Activated gamma-delta T cell treated with Interleukin-2 at 50 U/mL for 16 hours (primary cell): Measurements from ENCODE around the gene SPTBN4.
A peak's percentile ranks its signal among the peaks of the same experiment; 100 is the strongest.
"Not testable (repeated sequence)": the region's sequence is repeated elsewhere in the genome, so short reads cannot be mapped to it uniquely, and the experiment has no call there.

Experiments
- DNase-seq: peaks from one replicate; pipeline ENCODE4 v3.0.0-alpha.2; 2020

Gene SPTBN4

GRCh38 chr19:40442328-40443130, 24.3 kb upstream of the SPTBN4 start:
- DNase-seq: peak; percentile 11

GRCh38 chr19:40443131-40443999, 23.4 kb upstream of the SPTBN4 start:
- DNase-seq: peak; percentile 100

GRCh38 chr19:40444000-40444824, 22.6 kb upstream of the SPTBN4 start, which contains the start of gene SERTAD3:
TSS of gene SERTAD3 (minus strand) at chr19:40444335. CDS start at chr19:40442080, 2,255 bp downstream.
- peak; percentile 97 for DNase-seq

GRCh38 chr19:40444825-40445312, 21.9 kb upstream of the SPTBN4 start:
- DNase-seq: no peak

GRCh38 chr19:40445780-40446262, 21.0 kb upstream of the SPTBN4 start:
- DNase-seq: no peak

- no peak for DNase-seq
These were observed 20.5 kb upstream of the SPTBN4 start for GRCh38 chr19:40446263-40446784.

- DNase-seq: no peak
These were observed 17.3 kb upstream of the SPTBN4 start for GRCh38 chr19:40449506-40449905.

GRCh38 chr19:40450664-40451063, 16.1 kb upstream of the SPTBN4 start:
- no peak for DNase-seq

- no peak for DNase-seq
These were observed 14.8 kb upstream of the SPTBN4 start for GRCh38 chr19:40452016-40452415.

- DNase-seq: no peak
These were observed 13.6 kb upstream of the SPTBN4 start for GRCh38 chr19:40453151-40453735.

- DNase-seq: not testable (repeated sequence)
These were observed 12.9 kb upstream of the SPTBN4 start for GRCh38 chr19:40453943-40454342.

- no peak for DNase-seq
These were observed 9.8 kb upstream of the SPTBN4 start for GRCh38 chr19:40457048-40457447.

GRCh38 chr19:40457953-40458596, 8.7 kb upstream of the SPTBN4 start:
- no peak for DNase-seq

GRCh38 chr19:40458597-40458974, 8.2 kb upstream of the SPTBN4 start:
- DNase-seq: no peak

GRCh38 chr19:40460185-40460584, 6.6 kb upstream of the SPTBN4 start:
- DNase-seq: no peak

- DNase-seq: no peak
These were observed 5.1 kb upstream of the SPTBN4 start for GRCh38 chr19:40461669-40462221.

- not testable (repeated sequence) for DNase-seq
These were observed 3.2 kb upstream of the SPTBN4 start for GRCh38 chr19:40463587-40464037.

- peak; percentile 61 for DNase-seq
These were observed 2.5 kb upstream of the SPTBN4 start for GRCh38 chr19:40464059-40465024.

GRCh38 chr19:40465025-40465556, 1.7 kb upstream of the SPTBN4 start:
- DNase-seq: peak; percentile 15
